GM12878 (cell line): ENCODE results near the gene MED31. TPM values are rescaled to one million over a fixed set of nuclear protein-coding genes. Genes with fewer than 3 reads are reported as not detected.
"Not testable (repeated sequence)": the region's sequence is repeated elsewhere in the genome, so short reads cannot be mapped to it uniquely, and the experiment has no call there.

Source experiments
- ATAC-seq: fragments of 200-7000 bp; cut with Tn5 transposase; 3 replicates; pipeline ENCODE4 v1.9.1; 2020; ENCODE audit warnings: mild to moderate bottlenecking, moderate library complexity
- BruUV-seq: library from RNA; stranded (reverse); fragments of 400-500 nt; replicated peaks from 2 replicates; lab custom pipeline; 2021; lab: Mats Ljungman, UMichigan
- CTCF ChIA-PET: fragments of 300-600 bp; sonication (Branson Sonifier 250); formaldehyde crosslinking; extraction: SDS; loops from one replicate; lab custom pipeline; 2021; ENCODE audit warnings: inconsistent platforms; lab: Yijun Ruan, JAX
- POLR2A ChIA-PET: fragments of 350-600 bp; formaldehyde crosslinking; extraction: SDS; loops from one replicate; lab custom pipeline; 2021; ENCODE audit warnings: inconsistent platforms; lab: Charles Lee
- RAD21 ChIA-PET: fragments of 300-600 bp; sonication (Branson Sonifier 250); formaldehyde crosslinking; loops from one replicate; lab custom pipeline; 2023; ENCODE audit warnings: antibody characterized with exemption; ENCODE audit not compliant: unreplicated experiment; lab: Charles Lee
- SMC1A ChIA-PET: fragments of 300-600 bp; sonication (Branson Sonifier 250); formaldehyde crosslinking; loops from one replicate; lab custom pipeline; 2023; ENCODE audit not compliant: unreplicated experiment, uncharacterized antibody; lab: Charles Lee
- DNase-seq: peaks from one replicate; pipeline ENCODE4 v3.0.0-alpha.2; 2011; ENCODE audit warnings: low read depth, low spot score
- FAIRE-seq: peaks from 3 replicates; lab custom pipeline; 2011; peaks lifted over from hg19 to GRCh38; lab: Jason Lieb, UNC
- H2AFZ ChIP-seq: 2 replicates; pipeline ENCODE4 v1.6.0; 2011; ENCODE audit warnings: low read depth, low read length, control low read depth; ENCODE audit not compliant: control insufficient read depth
- H3K27ac ChIP-seq: 2 replicates; pipeline ENCODE4 v1.5.1; 2011; ENCODE audit warnings: control low read depth; ENCODE audit not compliant: control insufficient read depth, insufficient read depth
- H3K27me3 ChIP-seq, 2 experiments: replicated peaks in 1 of 2; 2 replicates each; pipeline versions ENCODE4 v1.6.0 to v1.6.1; 2011; ENCODE audit warnings: low read length in 1 of 2; ENCODE audit not compliant: control insufficient read depth in 2 of 2, insufficient read depth in 2 of 2
- H3K36me3 ChIP-seq, 2 experiments: 2 replicates each; pipeline ENCODE4 v1.5.1; 2011; ENCODE audit warnings: low read length in 1 of 2; ENCODE audit not compliant: control insufficient read depth in 2 of 2, insufficient read depth in 2 of 2
- H3K4me1 ChIP-seq: 2 replicates; pipeline ENCODE4 v1.6.1; 2011; ENCODE audit warnings: mild to moderate bottlenecking, low read length, moderate library complexity, mixed read lengths; ENCODE audit not compliant: control insufficient read depth, insufficient read depth
- H3K4me2 ChIP-seq: 2 replicates; pipeline ENCODE4 v1.6.0; 2011; ENCODE audit warnings: control low read depth; ENCODE audit not compliant: control insufficient read depth, insufficient read depth
- H3K4me3 ChIP-seq: fragments of 200-600 bp; sonication (generic); 2 replicates; pipeline ENCODE4 v1.5.1; 2016
- H3K79me2 ChIP-seq: 2 replicates; pipeline ENCODE4 v1.6.0; 2011; ENCODE audit warnings: low read length; ENCODE audit not compliant: control insufficient read depth, insufficient read depth
- H3K9ac ChIP-seq: 2 replicates; pipeline ENCODE4 v1.8.0; 2011; ENCODE audit warnings: low read length, control low read depth, mixed read lengths; ENCODE audit not compliant: control insufficient read depth, insufficient read depth
- H3K9me3 ChIP-seq: replicated peaks from 3 replicates; pipeline ENCODE4 v1.5.1; 2011; ENCODE audit warnings: mild to moderate bottlenecking, low read length; ENCODE audit not compliant: control insufficient read depth, insufficient read depth
- H4K20me1 ChIP-seq: 2 replicates; pipeline ENCODE4 v1.6.0; 2011; ENCODE audit not compliant: control insufficient read depth, insufficient read depth
- CREM ChIP-seq: IDR thresholded peaks from 2 replicates; pipeline ENCODE4 v1.6.1; 2014; ENCODE audit warnings: antibody characterized with exemption, low read depth
- GABPA ChIP-seq: IDR thresholded peaks from 2 replicates; pipeline ENCODE4 v1.6.1; 2014; ENCODE audit warnings: antibody characterized with exemption, low read depth, mild to moderate bottlenecking, inconsistent platforms
- IKZF1 ChIP-seq: fragments of 450-650 bp; conservative IDR thresholded peaks from 2 replicates; pipeline ENCODE4 v1.6.1; 2017; ENCODE audit warnings: antibody characterized with exemption, mild to moderate bottlenecking
- TAF1 ChIP-seq: IDR thresholded peaks from 2 replicates; pipeline ENCODE4 v1.6.1; 2011; ENCODE audit warnings: mild to moderate bottlenecking, low read depth, low read length, borderline replicate concordance
- WGBS: methylation state at CpG from one replicate; pipeline ENCODE4 v1.1.6; 2016; ENCODE audit warnings: low lambda C conversion rate; ENCODE audit not compliant: insufficient replicate concordance, insufficient coverage; ENCODE audit errors: missing lambda C conversion rate; 5-methylcytosine and 5-hydroxymethylcytosine counted together
- in situ Hi-C: fragments of 300-500 bp; cut with MboI; formaldehyde crosslinking; loops from 9 replicates; pipeline ENCODE4 v1.14.3; 2018; ENCODE audit warnings: mixed read lengths
- intact Hi-C: fragments of 100-400 bp; cut with micrococcal nuclease; formaldehyde crosslinking; loops from one replicate; pipeline ENCODE4 v1.14.2; 2022; ENCODE audit not compliant: unreplicated experiment
- polyA plus RNA-seq, 11 experiments: library from polyadenylated mRNA; depleted of rRNA in 4 of 11; unstranded in 6 of 11; stranded (reverse) in 5 of 11; fragments of >200 nt; fragmentation: Nextera tagmentation in 4 of 11; fragmentation: Illumina TruSeq in 1 of 11; extraction: Ambion mirVana in 4 of 11; extraction: Trizol in 1 of 11; gene quantifications; 1 replicate in 1 of 11; 2 replicates in 10 of 11; pipeline versions ENCODE4 v1.2.1 to v1.2.3, GENCODE V29; 2011 to 2016; ENCODE audit warnings: inconsistent platforms in 2 of 11, missing spikeins in 2 of 11, low read depth in 1 of 11
- total RNA-seq, 4 experiments: library from RNA; depleted of rRNA in 3 of 4; stranded (reverse); fragments of >200 nt in 3 of 4; fragmentation: Illumina TruSeq in 1 of 4; extraction: Trizol in 1 of 4; gene quantifications; 2 replicates each; pipeline versions ENCODE4 v1.2.1 to v1.2.3, GENCODE V29; 2013 to 2021
- TF ChIP-seq, protein P1 (sequence below): fragments of 450-650 bp; IDR thresholded peaks from 2 replicates; pipeline ENCODE4 v1.6.1; 2016; ENCODE audit warnings: mild to moderate bottlenecking, moderate library complexity, borderline replicate concordance
- TF ChIP-seq, protein P2 (sequence below): fragments of 450-650 bp; formaldehyde crosslinking; IDR thresholded peaks from 2 replicates; pipeline ENCODE4 v1.5.0; 2022; ENCODE audit warnings: mild to moderate bottlenecking, missing genetic modification characterization

Gene MED31
- total and polyA plus RNA-seq, 10 of the 15 experiments (the other 5 are each of a cell fraction or from before 2014, with no cell fraction given), result 14.4 to 71.1 (median 34.6) TPM

DNA sequence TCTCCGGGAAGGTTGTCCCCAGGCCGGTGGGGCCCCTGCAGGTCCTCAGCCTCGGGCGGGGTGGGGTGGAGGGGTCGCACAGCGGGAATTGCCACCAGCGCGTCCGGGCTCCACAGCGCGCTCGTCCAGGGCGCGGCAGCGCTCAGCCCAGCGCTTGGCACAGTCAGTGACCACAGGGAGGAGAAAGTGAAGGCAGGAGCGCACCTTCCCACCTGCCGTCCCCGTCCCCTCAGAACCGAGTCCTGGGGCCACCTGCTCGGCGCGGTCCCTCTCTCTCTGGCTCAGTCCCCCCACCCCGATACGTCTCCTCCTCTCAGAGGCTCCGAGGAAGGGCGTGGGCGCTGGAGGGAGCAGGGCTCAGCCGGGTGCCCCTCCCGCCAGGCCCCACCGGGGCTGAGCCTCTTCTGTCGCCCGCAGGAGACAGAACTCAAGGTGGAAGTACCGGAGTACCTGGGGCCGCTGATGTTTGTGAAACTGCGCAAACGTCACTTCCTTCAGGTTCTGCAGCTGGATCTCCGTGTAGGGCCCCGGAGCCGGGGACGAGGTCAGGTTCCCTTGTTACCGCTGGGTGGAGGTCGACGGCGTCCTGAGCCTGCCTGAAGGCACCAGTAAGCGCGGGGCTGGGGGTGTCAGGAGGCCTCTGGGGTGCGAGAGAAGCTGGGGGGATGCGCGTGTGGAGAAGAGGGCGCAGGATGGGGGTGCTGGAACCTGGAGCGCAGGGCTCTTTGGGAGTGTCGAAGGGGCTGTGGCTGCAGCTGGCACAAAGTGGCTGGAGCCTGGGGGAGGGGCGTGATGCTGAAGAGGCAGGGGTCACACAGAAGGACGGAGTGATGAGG, 5.6 kb upstream of the MED31 start:
- ATAC-seq, result peak; percentile 81
- intact Hi-C loops, H3K79me2 ChIP-seq, H4K20me1 ChIP-seq, H3K36me3 ChIP-seq, FAIRE-seq, H3K9ac ChIP-seq, SMC1A ChIA-PET, H3K27me3 ChIP-seq, DNase-seq, CTCF ChIA-PET, RAD21 ChIA-PET, in situ Hi-C loops, BruUV-seq, H3K9me3 ChIP-seq: not testable (repeated sequence)
- Histone ChIP-seq H3K4me3 (peak overlapping the region; percentile 48; the same call in 1 of the 2 replicates), H3K4me2 (peak overlapping the region; percentile 79), H3K27ac (peak overlapping the region; percentile 31; the same call in 1 of the 2 replicates), H3K4me1 (peaks cover 29% of the 10 kb centered on the region), H2AFZ (peak overlapping the region; percentile 59)
- 9% methylated on average over 35 of the region's 55 CpGs for WGBS
- POLR2A ChIA-PET, result interaction anchor here (0.5 to 0.9 kb wide), 2 partner anchors 16 to 104 kb away, joined by 3 to 5 read pairs; partner anchors contain the start of gene TXNDC17
- TF ChIP-seq TAF1 (peak; percentile 71; the same call in 1 of the 2 replicates), IKZF1 (0 out of 2 replicates have a peak, but pooled peaks have one; percentile 14), GABPA (peak; percentile 77), CREM (peak; percentile 77)
- TF ChIP-seq, protein P1, sequence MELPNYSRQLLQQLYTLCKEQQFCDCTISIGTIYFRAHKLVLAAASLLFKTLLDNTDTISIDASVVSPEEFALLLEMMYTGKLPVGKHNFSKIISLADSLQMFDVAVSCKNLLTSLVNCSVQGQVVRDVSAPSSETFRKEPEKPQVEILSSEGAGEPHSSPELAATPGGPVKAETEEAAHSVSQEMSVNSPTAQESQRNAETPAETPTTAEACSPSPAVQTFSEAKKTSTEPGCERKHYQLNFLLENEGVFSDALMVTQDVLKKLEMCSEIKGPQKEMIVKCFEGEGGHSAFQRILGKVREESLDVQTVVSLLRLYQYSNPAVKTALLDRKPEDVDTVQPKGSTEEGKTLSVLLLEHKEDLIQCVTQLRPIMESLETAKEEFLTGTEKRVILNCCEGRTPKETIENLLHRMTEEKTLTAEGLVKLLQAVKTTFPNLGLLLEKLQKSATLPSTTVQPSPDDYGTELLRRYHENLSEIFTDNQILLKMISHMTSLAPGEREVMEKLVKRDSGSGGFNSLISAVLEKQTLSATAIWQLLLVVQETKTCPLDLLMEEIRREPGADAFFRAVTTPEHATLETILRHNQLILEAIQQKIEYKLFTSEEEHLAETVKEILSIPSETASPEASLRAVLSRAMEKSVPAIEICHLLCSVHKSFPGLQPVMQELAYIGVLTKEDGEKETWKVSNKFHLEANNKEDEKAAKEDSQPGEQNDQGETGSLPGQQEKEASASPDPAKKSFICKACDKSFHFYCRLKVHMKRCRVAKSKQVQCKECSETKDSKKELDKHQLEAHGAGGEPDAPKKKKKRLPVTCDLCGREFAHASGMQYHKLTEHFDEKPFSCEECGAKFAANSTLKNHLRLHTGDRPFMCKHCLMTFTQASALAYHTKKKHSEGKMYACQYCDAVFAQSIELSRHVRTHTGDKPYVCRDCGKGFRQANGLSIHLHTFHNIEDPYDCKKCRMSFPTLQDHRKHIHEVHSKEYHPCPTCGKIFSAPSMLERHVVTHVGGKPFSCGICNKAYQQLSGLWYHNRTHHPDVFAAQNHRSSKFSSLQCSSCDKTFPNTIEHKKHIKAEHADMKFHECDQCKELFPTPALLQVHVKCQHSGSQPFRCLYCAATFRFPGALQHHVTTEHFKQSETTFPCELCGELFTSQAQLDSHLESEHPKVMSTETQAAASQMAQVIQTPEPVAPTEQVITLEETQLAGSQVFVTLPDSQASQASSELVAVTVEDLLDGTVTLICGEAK, result peak; percentile 84
- TF ChIP-seq, protein P2, sequence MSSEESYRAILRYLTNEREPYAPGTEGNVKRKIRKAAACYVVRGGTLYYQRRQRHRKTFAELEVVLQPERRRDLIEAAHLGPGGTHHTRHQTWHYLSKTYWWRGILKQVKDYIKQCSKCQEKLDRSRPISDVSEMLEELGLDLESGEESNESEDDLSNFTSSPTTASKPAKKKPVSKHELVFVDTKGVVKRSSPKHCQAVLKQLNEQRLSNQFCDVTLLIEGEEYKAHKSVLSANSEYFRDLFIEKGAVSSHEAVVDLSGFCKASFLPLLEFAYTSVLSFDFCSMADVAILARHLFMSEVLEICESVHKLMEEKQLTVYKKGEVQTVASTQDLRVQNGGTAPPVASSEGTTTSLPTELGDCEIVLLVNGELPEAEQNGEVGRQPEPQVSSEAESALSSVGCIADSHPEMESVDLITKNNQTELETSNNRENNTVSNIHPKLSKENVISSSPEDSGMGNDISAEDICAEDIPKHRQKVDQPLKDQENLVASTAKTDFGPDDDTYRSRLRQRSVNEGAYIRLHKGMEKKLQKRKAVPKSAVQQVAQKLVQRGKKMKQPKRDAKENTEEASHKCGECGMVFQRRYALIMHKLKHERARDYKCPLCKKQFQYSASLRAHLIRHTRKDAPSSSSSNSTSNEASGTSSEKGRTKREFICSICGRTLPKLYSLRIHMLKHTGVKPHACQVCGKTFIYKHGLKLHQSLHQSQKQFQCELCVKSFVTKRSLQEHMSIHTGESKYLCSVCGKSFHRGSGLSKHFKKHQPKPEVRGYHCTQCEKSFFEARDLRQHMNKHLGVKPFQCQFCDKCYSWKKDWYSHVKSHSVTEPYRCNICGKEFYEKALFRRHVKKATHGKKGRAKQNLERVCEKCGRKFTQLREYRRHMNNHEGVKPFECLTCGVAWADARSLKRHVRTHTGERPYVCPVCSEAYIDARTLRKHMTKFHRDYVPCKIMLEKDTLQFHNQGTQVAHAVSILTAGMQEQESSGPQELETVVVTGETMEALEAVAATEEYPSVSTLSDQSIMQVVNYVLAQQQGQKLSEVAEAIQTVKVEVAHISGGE, result peak; percentile 79

DNA sequence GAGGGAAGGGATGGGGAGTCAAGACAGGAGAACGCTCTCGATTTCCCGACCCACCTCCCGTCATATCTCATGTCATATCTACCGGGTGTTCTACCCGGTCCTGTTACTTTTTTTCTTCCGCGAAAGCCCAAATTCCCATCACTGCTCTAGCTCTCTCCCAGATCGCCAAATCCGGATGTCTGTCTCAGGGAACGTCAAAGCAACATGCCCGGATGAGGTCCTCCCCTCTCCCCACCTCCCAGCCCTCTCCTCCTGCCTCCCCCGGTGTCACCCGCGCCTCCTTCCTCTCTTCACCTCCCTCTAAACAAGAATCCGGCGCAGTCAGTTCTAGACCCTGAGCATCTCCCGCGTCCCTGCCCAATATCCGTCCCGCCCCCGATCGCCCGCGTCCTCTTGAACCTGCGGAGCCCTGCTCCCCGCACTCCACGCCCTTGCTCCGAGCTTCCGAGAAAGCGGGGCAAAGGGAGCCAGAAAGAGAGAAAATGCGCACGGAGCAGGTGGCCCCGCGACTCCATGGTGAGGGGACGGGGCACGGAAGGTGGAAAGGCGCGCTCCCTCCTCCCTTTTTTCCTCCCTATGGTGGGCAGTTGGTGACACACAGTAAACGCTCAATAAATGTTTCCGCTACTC, 4.4 kb upstream of the MED31 start:
- H3K4me3 ChIP-seq, ATAC-seq, H3K79me2 ChIP-seq, RAD21 ChIA-PET, DNase-seq, intact Hi-C loops, CTCF ChIA-PET, BruUV-seq, H3K27me3 ChIP-seq, H3K9ac ChIP-seq, FAIRE-seq, H3K36me3 ChIP-seq, H3K27ac ChIP-seq, H2AFZ ChIP-seq, in situ Hi-C loops, H3K9me3 ChIP-seq, POLR2A ChIA-PET, H3K4me2 ChIP-seq, H4K20me1 ChIP-seq, SMC1A ChIA-PET: not testable (repeated sequence)
- 24% methylated on average over 25 of the region's 41 CpGs for WGBS
- peaks cover 23% of the 10 kb centered on the region for H3K4me1 ChIP-seq
